GM19397 (cell line): Measurements from ENCODE around the gene TMEM218.

Source experiments
- ATAC-seq: cut with Tn5 transposase; IDR thresholded peaks from one replicate; pipeline ENCODE4 v1.9.1; 2021; ENCODE audit warnings: mild to moderate bottlenecking, moderate library complexity; ENCODE audit not compliant: unreplicated experiment

The TMEM218 gene

DNA sequence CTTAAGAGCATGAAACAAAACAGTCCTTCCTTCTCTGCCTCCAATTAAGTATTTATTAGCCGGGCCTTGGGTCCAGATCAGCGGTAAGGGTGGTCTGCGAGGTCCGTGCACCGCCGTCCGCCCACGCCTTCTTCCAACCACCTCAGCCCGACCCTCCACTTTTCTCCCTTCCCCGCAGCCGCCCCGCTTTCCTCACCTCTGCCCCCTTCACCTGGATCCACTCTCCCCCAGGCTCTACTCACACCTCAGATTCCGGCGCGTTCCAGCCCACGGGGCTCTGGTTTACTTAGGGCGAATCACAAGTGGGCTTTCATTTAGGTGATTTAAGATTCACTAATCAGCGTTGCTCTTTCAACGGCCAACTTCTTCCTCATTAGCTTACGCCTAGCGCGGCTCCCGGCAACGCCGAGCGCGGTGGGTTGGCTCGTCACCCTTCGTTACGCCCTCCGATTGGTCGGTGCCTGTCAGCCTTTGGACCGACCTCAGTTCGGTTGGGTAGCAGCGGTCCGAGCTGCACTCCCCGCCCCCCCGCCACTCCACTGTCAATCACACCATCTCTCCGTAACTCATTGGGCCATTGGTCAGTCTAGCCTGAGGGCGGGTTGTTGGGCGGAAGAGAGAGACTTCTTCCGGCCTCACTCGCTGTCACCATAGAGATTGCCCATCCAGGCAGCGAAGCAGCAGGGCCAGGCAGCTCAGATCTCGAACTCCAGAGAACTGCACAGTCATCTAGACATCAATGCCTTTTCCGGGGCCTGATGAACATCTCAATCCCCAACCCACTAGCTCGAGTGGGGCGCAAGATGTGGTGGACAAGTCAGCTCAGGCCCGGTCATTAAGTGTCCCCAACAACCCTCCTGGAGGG lies at the start of gene TMEM218:
Gene TMEM218 (minus strand): TSS at position 284 of the 865 bp plus-strand sequence. CDS start 9,385 bp downstream, outside the sequence.
- peak; percentile 99 for ATAC-seq

- no peak for ATAC-seq
Observed at GRCh38 chr11:125157953-125158680, 46.7 kb upstream of the TMEM218 start.

- ATAC-seq: no peak
Observed at GRCh38 chr11:125157118-125157733, 45.8 kb upstream of the TMEM218 start.

DNA sequence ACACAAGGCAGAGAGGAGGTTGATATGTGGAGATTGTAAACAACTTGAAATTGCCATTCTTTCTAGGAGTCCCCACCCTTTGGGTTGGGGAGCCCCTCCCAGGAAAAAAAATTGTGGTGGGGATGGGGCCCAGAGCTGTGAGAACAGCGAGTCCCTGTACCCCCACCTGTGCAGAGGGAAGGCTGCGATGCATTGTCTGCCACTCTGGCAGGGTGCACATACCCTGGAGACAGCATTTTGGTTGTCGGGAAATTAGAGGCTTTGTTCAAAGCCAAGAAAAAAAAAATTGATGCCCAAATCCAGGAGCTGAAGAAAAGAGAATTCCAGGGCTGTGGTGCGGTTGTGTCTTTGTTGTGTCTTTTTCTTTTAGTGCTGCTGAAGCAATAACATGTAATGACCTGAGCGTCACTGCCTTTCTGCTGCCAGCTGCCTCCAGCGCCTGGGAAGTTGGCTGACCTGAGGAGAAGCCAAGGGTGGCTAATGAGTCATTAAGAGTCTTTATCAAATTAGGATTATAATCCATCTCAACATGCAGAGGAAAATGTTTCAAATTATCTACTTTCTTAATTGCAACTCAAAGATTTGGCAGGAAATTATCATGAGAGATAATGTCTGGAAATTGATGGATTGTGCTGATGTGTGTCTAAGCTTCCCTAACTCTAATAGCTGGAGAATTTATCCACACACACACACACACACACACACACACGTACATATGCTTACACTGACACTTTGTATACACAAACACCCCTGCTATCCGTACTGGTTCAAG lies 45.1 kb upstream of the TMEM218 start:
- no peak for ATAC-seq

- ATAC-seq: no peak
Observed at GRCh38 chr11:125155767-125156166, 44.3 kb upstream of the TMEM218 start.

- ATAC-seq: no peak
Observed at GRCh38 chr11:125155100-125155444, 43.6 kb upstream of the TMEM218 start.

DNA sequence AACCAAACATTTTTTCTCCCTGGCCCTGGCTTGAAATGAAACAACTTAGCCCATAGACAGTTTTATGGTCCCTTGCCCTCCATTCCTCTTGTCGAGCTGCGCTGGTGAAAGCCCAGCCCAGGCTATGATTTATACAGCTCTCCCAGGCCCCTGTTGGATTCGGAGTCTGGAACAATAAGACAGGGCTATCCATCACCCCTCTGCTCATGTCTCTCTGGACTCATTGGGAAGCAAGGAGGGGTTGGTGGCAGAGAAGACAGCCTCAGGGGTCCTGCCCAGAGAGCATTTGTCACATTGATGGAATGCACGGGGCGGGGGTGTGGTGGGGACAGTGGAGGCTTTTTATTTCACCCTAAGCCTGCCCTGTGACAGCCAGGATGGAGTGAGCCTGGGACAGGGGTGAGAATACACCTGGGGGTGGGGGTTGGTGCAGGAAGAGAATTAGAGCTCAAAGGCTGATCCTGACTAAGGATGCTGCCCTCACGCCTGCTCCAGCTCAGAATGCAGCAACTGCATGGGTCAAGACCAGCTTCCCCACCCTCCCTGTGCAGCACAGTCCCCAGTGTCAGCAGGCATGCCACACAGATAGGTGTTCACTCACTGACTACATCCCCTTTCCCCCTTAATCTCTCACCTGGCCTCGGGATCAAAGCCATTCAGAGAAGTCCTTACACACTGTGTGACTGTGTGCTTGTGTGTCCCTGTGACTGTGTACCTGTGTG lies 43.1 kb upstream of the TMEM218 start:
- ATAC-seq: no peak

DNA sequence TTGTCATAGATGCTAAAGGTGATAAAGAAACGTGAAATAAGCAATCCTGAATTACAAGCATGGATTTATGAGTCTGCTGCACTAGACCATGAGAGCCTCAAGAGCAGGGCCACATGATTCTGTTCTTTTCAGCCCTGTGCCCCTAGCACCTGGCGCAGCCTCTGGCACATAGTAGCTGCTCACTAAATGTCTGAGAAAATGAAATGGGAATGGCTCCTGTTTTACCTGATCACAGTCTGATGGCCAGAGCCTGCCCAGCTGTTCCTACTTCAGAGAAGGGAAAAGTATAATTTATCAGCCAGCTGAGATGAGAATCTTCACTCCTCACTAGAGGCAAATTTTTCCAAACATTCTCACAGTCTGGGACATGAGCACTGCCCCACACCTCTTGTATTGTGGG lies 42.4 kb upstream of the TMEM218 start:
- ATAC-seq: no peak

DNA sequence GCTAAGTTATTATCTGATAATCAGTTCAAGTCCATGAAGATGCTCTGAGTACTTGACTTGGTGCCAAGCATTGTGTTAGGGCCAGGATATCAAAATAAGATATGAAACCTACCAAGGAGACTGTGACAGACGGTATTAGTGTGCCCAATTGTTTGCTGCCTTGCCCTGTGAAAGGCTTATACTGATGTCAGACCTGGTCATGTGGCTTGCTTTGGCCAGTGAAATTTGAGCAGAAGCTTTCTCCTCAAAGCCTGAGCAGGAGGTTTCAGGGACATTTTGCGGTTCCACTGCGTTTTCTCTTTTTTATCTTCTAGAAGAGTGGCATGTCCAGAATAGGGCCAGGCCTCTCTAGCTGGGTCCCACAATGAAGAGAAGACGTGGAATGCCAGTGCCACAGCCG lies 37.3 kb upstream of the TMEM218 start:
- ATAC-seq: no peak

GRCh38 chr11:125148011-125148410 lies 36.6 kb upstream of the TMEM218 start:
- ATAC-seq: no peak

DNA sequence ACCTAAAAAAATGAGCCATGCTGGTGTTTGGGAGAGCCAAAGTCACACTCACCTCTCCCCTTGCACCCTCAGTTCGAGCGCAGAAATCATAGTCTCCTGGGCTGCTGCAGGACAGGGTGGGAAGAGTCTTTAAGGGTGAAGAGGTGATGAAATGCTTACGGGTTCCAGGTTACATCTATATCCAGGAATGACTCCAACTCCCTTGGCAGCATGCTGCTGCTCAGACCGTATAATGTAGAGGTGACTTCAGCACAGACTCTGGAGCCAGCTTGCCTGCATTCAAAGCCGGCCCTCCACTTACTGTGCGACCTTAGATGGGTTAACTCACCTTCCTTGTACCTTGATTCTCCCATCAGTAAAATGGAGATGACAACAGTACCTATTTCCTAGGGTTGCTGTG lies 35.9 kb upstream of the TMEM218 start:
- no peak for ATAC-seq

DNA sequence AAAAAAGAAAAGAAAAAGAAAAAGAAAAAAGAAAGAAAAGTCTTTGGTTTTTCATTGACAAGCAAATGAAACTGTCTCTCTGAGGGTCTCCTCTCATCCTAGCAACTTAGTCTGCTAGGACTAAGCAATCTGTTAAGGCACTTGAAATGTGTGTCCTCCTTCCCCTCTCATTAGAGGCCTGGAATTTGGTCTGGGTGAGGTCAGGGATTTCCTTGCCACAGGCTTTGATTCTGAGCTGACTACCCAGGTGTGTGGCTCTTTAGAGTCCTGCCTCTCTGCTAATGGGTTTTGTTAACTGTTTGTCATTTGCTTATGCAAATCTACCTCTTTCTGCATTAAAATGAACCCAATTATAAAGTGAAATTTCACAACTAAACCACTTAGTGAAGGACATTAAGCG lies 34.8 kb upstream of the TMEM218 start:
- no peak for ATAC-seq

GRCh38 chr11:125141686-125142535 lies 30.5 kb upstream of the TMEM218 start:
- peak; percentile 82 for ATAC-seq

DNA sequence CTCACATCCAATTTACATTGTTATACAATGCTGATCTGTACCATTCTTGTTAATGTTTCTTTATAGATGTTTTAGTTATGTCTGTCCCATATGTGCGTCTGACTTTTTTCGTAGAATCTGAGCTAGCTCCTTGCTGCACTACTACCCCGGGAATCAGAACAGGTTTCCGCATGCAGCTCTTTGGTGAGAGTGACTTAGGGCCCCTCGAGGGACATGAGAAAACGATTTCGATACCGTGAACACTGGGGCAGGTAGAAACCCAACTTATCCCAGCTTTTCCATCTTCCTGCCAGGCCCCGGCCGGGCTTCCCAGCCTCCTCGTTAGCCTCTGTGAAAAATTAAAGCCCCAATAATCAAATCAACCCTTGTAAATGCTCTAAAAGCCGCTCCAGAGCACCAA lies 29.8 kb upstream of the TMEM218 start:
- no peak for ATAC-seq

DNA sequence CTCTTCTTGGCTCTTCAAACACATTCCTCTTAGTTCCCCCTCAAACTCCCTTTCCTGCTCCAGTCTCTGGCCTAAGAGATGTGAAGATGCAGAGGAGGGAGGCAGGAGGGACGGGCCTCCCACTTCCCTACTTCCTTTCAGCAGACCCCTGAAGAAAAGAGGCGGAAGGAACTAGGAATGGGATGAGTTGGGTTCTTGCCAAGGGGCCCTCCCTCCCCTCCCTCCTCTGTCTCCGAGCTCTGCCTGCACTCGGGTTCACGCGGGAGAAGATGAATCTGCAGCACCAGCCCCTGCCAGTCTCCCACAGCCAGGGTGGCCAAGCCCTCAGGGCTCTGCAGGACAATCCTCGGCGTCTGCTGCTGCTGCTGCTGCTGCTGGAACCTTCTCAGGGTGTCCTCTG lies 28.8 kb upstream of the TMEM218 start:
- no peak for ATAC-seq

- no peak for ATAC-seq
Observed at GRCh38 chr11:125139778-125140177, 28.4 kb upstream of the TMEM218 start.

- ATAC-seq: no peak
Observed at GRCh38 chr11:125138966-125139365, 27.5 kb upstream of the TMEM218 start.

GRCh38 chr11:125136001-125136400 lies 24.6 kb upstream of the TMEM218 start:
- ATAC-seq: no peak

- ATAC-seq: no peak
Observed at GRCh38 chr11:125132596-125132995, 21.2 kb upstream of the TMEM218 start.
